Parathyroid adenoma (tissue), 2 donors: ENCODE results near the gene RBM25.

ENCODE experiments used
- H2AFZ ChIP-seq: fragments of 300-600 bp; sonication (generic); one replicate; pipeline ENCODE4 v1.7.0; 2017; ENCODE audit warnings: antibody characterized with exemption, mild to moderate bottlenecking
- H3K27ac ChIP-seq: fragments of 300-600 bp; sonication (generic); one replicate; pipeline ENCODE4 v1.7.0; 2017
- H3K27me3 ChIP-seq: fragments of 300-600 bp; sonication (generic); one replicate; pipeline ENCODE4 v1.7.0; 2017; ENCODE audit warnings: low read length; ENCODE audit not compliant: control insufficient read depth, insufficient read depth
- H3K36me3 ChIP-seq: fragments of 300-600 bp; sonication (generic); one replicate; pipeline ENCODE4 v1.7.0; 2017; ENCODE audit warnings: low read length; ENCODE audit not compliant: control insufficient read depth, insufficient read depth
- H3K4me1 ChIP-seq: fragments of 300-600 bp; sonication (generic); one replicate; pipeline ENCODE4 v1.7.0; 2017; ENCODE audit warnings: control low read depth
- H3K4me2 ChIP-seq: fragments of 300-600 bp; sonication (generic); one replicate; pipeline ENCODE4 v1.7.0; 2017; ENCODE audit warnings: low read length
- H3K4me3 ChIP-seq: fragments of 300-600 bp; sonication (generic); one replicate; pipeline ENCODE4 v1.7.0; 2017; ENCODE audit warnings: low read depth, low read length
- H3K79me2 ChIP-seq: fragments of 300-600 bp; sonication (generic); one replicate; pipeline ENCODE4 v1.7.0; 2017; ENCODE audit warnings: control low read depth
- H3K9ac ChIP-seq: fragments of 300-600 bp; sonication (generic); one replicate; pipeline ENCODE4 v1.7.0; 2017; ENCODE audit warnings: mild to moderate bottlenecking
- H3K9me3 ChIP-seq: fragments of 300-600 bp; sonication (generic); one replicate; pipeline ENCODE4 v1.7.0; 2017; ENCODE audit warnings: low read length; ENCODE audit not compliant: control insufficient read depth
- CTCF ChIP-seq: fragments of 300-600 bp; sonication (generic); IDR thresholded peaks from one replicate; pipeline ENCODE4 v1.7.0; 2017; ENCODE audit warnings: antibody characterized with exemption, mild to moderate bottlenecking
- donor health status: primary hyperparathyroidism.

Gene RBM25

GRCh38 chr14:73057944-73058223 lies 450 bp upstream of the RBM25 start:
- Histone ChIP-seq H3K27ac (peak overlapping the region; percentile 92), H3K27me3 (no peaks in the 10 kb centered on the region), H3K4me2 (peak overlapping the region; percentile 94)

GRCh38 chr14:73058922-73059673 lies 764 bp downstream of the RBM25 start:
- peak overlapping the region; percentile 94 for H3K4me2 ChIP-seq
- H3K4me1 ChIP-seq: peaks cover 8% of the 10 kb centered on the region
- H3K36me3 ChIP-seq: no peaks in the 10 kb centered on the region
- peak overlapping the region; percentile 90 for H3K4me3 ChIP-seq
- H3K9ac ChIP-seq: peak overlapping the region; percentile 81
- TF ChIP-seq CTCF: no peak
- H3K79me2 ChIP-seq: peaks cover 35% of the 10 kb centered on the region
- H3K27ac ChIP-seq: peak overlapping the region; percentile 92
- H3K27me3 ChIP-seq: no peaks in the 10 kb centered on the region
- H3K9me3 ChIP-seq: no peaks in the 10 kb centered on the region
- peak overlapping the region; percentile 93 for H2AFZ ChIP-seq

More at GRCh38 chr14:73057944-73058223, 450 bp upstream of the RBM25 start:
- Histone ChIP-seq H3K4me3 (peak overlapping the region; percentile 90), H3K36me3 (no peaks in the 10 kb centered on the region), H3K9ac (no peak overlapping the region), H2AFZ (peak overlapping the region; percentile 93), H3K79me2 (peaks cover 31% of the 10 kb centered on the region), H3K4me1 (peaks cover 8% of the 10 kb centered on the region), H3K9me3 (no peaks in the 10 kb centered on the region)
- no peak for TF ChIP-seq CTCF

GRCh38 chr14:73069585-73069984 lies 11.3 kb downstream of the RBM25 start:
- Histone ChIP-seq H3K4me2 (no peak overlapping the region), H2AFZ (no peak overlapping the region), H3K27ac (no peak overlapping the region), H3K9me3 (no peaks in the 10 kb centered on the region), H3K36me3 (no peaks in the 10 kb centered on the region), H3K4me3 (no peak overlapping the region), H3K79me2 (peaks cover 75% of the 10 kb centered on the region), H3K27me3 (no peaks in the 10 kb centered on the region), H3K4me1 (no peaks in the 10 kb centered on the region), H3K9ac (no peak overlapping the region)
- no peak for TF ChIP-seq CTCF

- no peak for TF ChIP-seq CTCF
- no peaks in the 10 kb centered on the region for H3K9me3 ChIP-seq
These were observed 32.7 kb downstream of the RBM25 start for GRCh38 chr14:73091044-73091443.

GRCh38 chr14:73097421-73097820 lies 39.1 kb downstream of the RBM25 start:
- Histone ChIP-seq H3K27ac (no peak overlapping the region), H3K9ac (no peak overlapping the region), H3K36me3 (no peaks in the 10 kb centered on the region), H3K4me2 (no peak overlapping the region), H3K79me2 (peaks cover 13% of the 10 kb centered on the region), H3K4me1 (no peaks in the 10 kb centered on the region), H2AFZ (no peak overlapping the region), H3K27me3 (no peaks in the 10 kb centered on the region), H3K9me3 (no peaks in the 10 kb centered on the region), H3K4me3 (no peak overlapping the region)
- TF ChIP-seq CTCF: no peak

More at GRCh38 chr14:73091044-73091443, 32.7 kb downstream of the RBM25 start:
- Histone ChIP-seq H3K79me2 (peaks cover 50% of the 10 kb centered on the region), H3K4me2 (no peak overlapping the region), H3K4me3 (no peak overlapping the region), H3K36me3 (no peaks in the 10 kb centered on the region), H3K27me3 (no peaks in the 10 kb centered on the region), H3K27ac (no peak overlapping the region), H3K4me1 (no peaks in the 10 kb centered on the region), H3K9ac (no peak overlapping the region), H2AFZ (no peak overlapping the region)
